GM19240 (cell line): ENCODE measurements around the gene C19orf33.
"Not testable (repeated sequence)": the region's sequence is repeated elsewhere in the genome, so short reads cannot be mapped to it uniquely, and the experiment has no call there.

Experiments
- DNase-seq: peaks from one replicate; pipeline ENCODE4 v3.0.0; 2011; ENCODE audit warnings: low spot score; ENCODE audit not compliant: insufficient read length

C19orf33 gene

DNA sequence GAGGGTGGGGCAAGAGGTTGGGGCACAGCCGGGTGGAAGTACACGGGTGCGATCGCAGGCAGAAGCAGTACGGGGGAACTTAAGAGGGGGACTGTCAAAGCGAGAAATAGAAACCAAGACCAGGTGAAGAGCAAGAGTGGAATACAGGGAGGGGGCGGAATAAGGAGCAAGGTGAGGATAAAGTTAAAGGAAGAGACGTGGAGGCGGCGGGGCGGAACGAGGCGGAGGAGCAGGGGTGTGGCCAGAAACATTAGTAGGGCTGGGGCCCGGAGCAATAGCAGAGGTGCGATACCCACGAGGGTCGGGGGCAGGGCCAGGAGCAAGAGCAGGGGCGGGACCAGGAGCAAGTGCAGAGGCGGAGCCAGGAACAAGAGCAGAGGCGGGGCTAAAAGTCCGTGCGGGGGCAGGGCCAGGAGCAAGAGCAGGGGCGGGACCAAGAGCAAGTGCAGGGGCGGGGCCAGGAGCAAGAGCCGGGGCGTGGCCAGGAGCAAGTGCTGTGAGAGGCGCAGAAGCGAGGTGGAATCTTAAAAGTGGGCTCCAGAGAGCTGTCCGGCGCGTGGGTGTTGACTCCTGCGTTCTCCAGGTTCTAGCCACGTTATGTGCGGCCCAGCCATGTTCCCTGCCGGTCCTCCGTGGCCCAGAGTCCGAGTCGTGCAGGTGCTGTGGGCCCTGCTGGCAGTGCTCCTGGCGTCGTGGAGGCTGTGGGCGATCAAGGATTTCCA is 32.7 kb downstream of the C19orf33 start:
- peak; percentile 85 for DNase-seq

DNA sequence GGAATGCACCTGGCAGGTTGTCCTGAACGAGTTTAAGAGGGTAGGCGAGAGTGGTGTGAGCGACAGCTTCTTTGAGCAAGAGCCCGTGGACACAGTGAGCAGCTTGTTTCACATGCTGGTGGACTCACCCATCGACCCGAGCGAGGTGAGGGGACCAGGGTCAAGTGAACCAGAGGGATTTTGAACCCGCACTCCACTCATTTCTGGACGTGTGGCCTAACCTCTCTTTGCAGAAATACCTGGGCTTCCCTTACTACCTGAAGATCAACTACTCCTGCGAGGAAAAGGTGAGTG is 33.3 kb downstream of the C19orf33 start:
- DNase-seq: no peak

- not testable (repeated sequence) for DNase-seq
These were observed 35.0 kb downstream of the C19orf33 start for GRCh38 chr19:38339011-38339410.

- no peak for DNase-seq
These were observed 36.9 kb downstream of the C19orf33 start for GRCh38 chr19:38340927-38341326.

GRCh38 chr19:38346837-38347236 is 42.8 kb downstream of the C19orf33 start:
- no peak for DNase-seq

DNA sequence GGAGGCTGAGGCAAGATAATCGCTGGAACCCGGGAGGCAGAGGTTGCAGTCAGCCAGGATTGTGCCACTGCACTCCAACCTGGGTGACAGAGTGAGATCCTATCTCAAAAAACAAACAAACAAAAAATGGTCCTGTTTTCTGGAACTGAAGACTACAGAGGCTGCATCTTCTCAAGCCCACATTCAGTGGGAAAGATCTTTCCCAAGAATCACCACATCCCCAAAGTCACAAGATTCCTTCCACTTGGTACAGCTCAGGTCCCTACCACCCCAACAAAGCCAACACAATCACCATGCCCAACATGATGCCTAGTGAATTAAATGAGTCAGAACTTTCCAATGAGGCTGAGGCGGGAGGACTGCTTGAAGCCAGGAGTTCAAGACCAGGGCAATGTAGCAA is 46.8 kb downstream of the C19orf33 start:
- DNase-seq: no peak

GRCh38 chr19:38351865-38352395 is 47.9 kb downstream of the C19orf33 start:
- no peak for DNase-seq

GRCh38 chr19:38352611-38353010 is 48.6 kb downstream of the C19orf33 start:
- DNase-seq: no peak
